HepG2 (cell line): ENCODE results near the gene VAV2. TPM values are rescaled to one million over a fixed set of nuclear protein-coding genes. Genes with fewer than 3 reads are reported as not detected.
A peak's percentile ranks its signal among the peaks of the same experiment; 100 is the strongest.

ENCODE experiments used
- ATAC-seq: fragments of 200-7000 bp; cut with Tn5 transposase; 3 replicates; pipeline ENCODE4 v1.9.1; 2020; ENCODE audit warnings: mild to moderate bottlenecking, moderate library complexity
- BruUV-seq: library from RNA; stranded (reverse); fragments of 400-500 nt; replicated peaks from 2 replicates; lab custom pipeline; 2021; lab: Mats Ljungman, UMichigan
- CTCF ChIA-PET: fragments of 300-600 bp; formaldehyde crosslinking; extraction: SDS; loops from one replicate; lab custom pipeline; 2021; ENCODE audit warnings: low total read pairs, inconsistent platforms, low intra/inter-chr PET ratio; lab: Yijun Ruan, JAX
- POLR2A ChIA-PET: fragments of 350-600 bp; sonication (Branson Sonifier 250); formaldehyde crosslinking; loops from one replicate; lab custom pipeline; 2020; ENCODE audit warnings: antibody characterized with exemption, inconsistent platforms; lab: Yijun Ruan, JAX
- DNase-seq: peaks from one replicate; pipeline ENCODE4 v3.0.0-alpha.2; 2015; ENCODE audit warnings: low spot score
- FAIRE-seq: peaks from 3 replicates; lab custom pipeline; 2011; peaks lifted over from hg19 to GRCh38; lab: Jason Lieb, UNC
- H2AFZ ChIP-seq: one replicate; pipeline ENCODE4 v1.6.1; 2011; ENCODE audit warnings: low read length, inconsistent platforms
- H3K27ac ChIP-seq: fragments of 300-600 bp; 3 replicates; pipeline ENCODE4 v1.8.0; 2011; ENCODE audit warnings: mixed run types, mild to moderate bottlenecking, mixed read lengths, low read length, inconsistent platforms; ENCODE audit not compliant: insufficient read depth; ENCODE audit errors: extremely low read length
- H3K27me3 ChIP-seq, 2 experiments: fragments of 200-600 bp in 1 of 2; 2 replicates in 1 of 2; 3 replicates in 1 of 2; pipeline versions ENCODE4 v1.6.0 to v1.8.0; 2011; ENCODE audit warnings: low read length in 2 of 2, mild to moderate bottlenecking in 2 of 2, moderate library complexity in 2 of 2, inconsistent platforms in 1 of 2; ENCODE audit not compliant: insufficient read depth in 2 of 2, control insufficient read depth in 1 of 2
- H3K36me3 ChIP-seq, 2 experiments: fragments of 200-600 bp in 1 of 2; replicated peaks in 1 of 2; 2 replicates in 1 of 2; 3 replicates in 1 of 2; pipeline versions ENCODE4 v1.5.1 to v1.8.0; 2011; ENCODE audit warnings: low read length in 2 of 2, inconsistent platforms in 1 of 2; ENCODE audit not compliant: insufficient read depth in 2 of 2, control insufficient read depth in 1 of 2
- H3K4me1 ChIP-seq: 2 replicates; pipeline ENCODE4 v1.5.1; 2012; ENCODE audit warnings: low read length, inconsistent platforms; ENCODE audit not compliant: insufficient read depth
- H3K4me2 ChIP-seq: 2 replicates; pipeline ENCODE4 v1.6.0; 2011; ENCODE audit warnings: low read depth, low read length, inconsistent platforms
- H3K4me3 ChIP-seq, 3 experiments: fragments of 200-600 bp in 1 of 3; sonication (generic), shearing (Covaris generic) in 1 of 3; replicated peaks in 1 of 3; 2 replicates each; pipeline ENCODE4 v1.5.1; 2011 to 2016; ENCODE audit warnings: low read length in 3 of 3, inconsistent platforms in 2 of 3, low read depth in 2 of 3, mild to moderate bottlenecking in 2 of 3, control low read depth in 1 of 3, mixed read lengths in 1 of 3; ENCODE audit not compliant: insufficient read depth in 1 of 3
- H3K79me2 ChIP-seq: one replicate; pipeline ENCODE4 v1.6.1; 2011; ENCODE audit warnings: low read length, inconsistent platforms; ENCODE audit not compliant: insufficient read depth
- H3K9ac ChIP-seq: 2 replicates; pipeline ENCODE4 v1.6.0; 2011; ENCODE audit warnings: mild to moderate bottlenecking, low read depth, low read length, inconsistent platforms; ENCODE audit not compliant: insufficient read depth
- H3K9me3 ChIP-seq: 2 replicates; pipeline ENCODE4 v1.5.1; 2012; ENCODE audit warnings: mild to moderate bottlenecking, low read length
- H4K20me1 ChIP-seq: 2 replicates; pipeline ENCODE4 v1.6.0; 2011; ENCODE audit warnings: inconsistent platforms, mild to moderate bottlenecking, low read length, moderate library complexity; ENCODE audit not compliant: insufficient read depth
- PITX1 ChIP-seq: sonication (generic); formaldehyde crosslinking; IDR thresholded peaks from 2 replicates; pipeline ENCODE4 v1.5.1; 2020; ENCODE audit warnings: mild to moderate bottlenecking, missing genetic modification reagents
- SUZ12 ChIP-seq: fragments of 150-350 bp; IDR thresholded peaks from 2 replicates; pipeline ENCODE4 v1.6.1; 2014; ENCODE audit warnings: low read depth, low read length
- WGBS: methylation state at CpG from one replicate; pipeline ENCODE4 v1.1.6; 2017; ENCODE audit warnings: low lambda C conversion rate; 5-methylcytosine and 5-hydroxymethylcytosine counted together
- in situ Hi-C: cut with HindIII; loops from 2 replicates; pipeline ENCODE4 v1.10.0; 2017; ENCODE audit warnings: low pct_unique_long_range_greater_than_20kb; ENCODE audit not compliant: extremely low pct_ligation_motif_present
- intact Hi-C: fragments of 100-400 bp; cut with micrococcal nuclease; formaldehyde crosslinking; loops from one replicate; pipeline ENCODE4 v1.10.0; 2022; ENCODE audit not compliant: unreplicated experiment
- polyA plus RNA-seq, 8 experiments: library from polyadenylated mRNA; depleted of rRNA in 3 of 8; stranded (reverse) in 7 of 8; unstranded in 1 of 8; fragments of >200 nt; fragmentation: Illumina TruSeq in 4 of 8; extraction: Trizol in 4 of 8; gene quantifications; 2 replicates each; pipeline versions ENCODE4 v1.2.1 to v1.2.3, GENCODE V29; 2011 to 2016; ENCODE audit warnings: low read depth in 4 of 8, missing spikeins in 1 of 8, mixed read lengths in 1 of 8; ENCODE audit not compliant: insufficient read depth in 1 of 8
- total RNA-seq, 5 experiments: library from RNA; depleted of rRNA; stranded (reverse); fragments of >200 nt; fragmentation: Illumina TruSeq; extraction: Trizol; gene quantifications; 2 replicates each; pipeline ENCODE4 v1.2.3, GENCODE V29; 2016; ENCODE audit warnings: low read depth in 1 of 5
- TF ChIP-seq, protein P1 (sequence below): sonication (generic); formaldehyde crosslinking; IDR thresholded peaks from 2 replicates; pipeline ENCODE4 v1.4.0; 2020; ENCODE audit warnings: missing genetic modification reagents; ENCODE audit errors: not compliant biosample characterization
- TF ChIP-seq, protein P2 (sequence below): sonication (generic); formaldehyde crosslinking; IDR thresholded peaks from 2 replicates; pipeline ENCODE4 v1.5.1; 2020; ENCODE audit warnings: mild to moderate bottlenecking, missing genetic modification reagents, moderate library complexity
- TF ChIP-seq, protein P3 (sequence below): sonication (generic); formaldehyde crosslinking; IDR thresholded peaks from 2 replicates; pipeline ENCODE4 v1.4.0; 2020; ENCODE audit warnings: missing genetic modification reagents, mild to moderate bottlenecking, borderline replicate concordance
- TF ChIP-seq, protein P4 (sequence below), 2 experiments: sonication (generic) in 1 of 2; formaldehyde crosslinking in 1 of 2; IDR thresholded peaks; 2 replicates each; pipeline versions ENCODE4 v1.6.1 to v1.9.0; 2014 to 2022; ENCODE audit warnings: antibody characterized with exemption in 1 of 2, borderline replicate concordance in 1 of 2, inconsistent platforms in 1 of 2, low read depth in 1 of 2, missing genetic modification reagents in 1 of 2

VAV2 gene
- total and polyA plus RNA-seq, 2 of the 13 experiments (the other 11 are each of a cell fraction or from before 2014, with no cell fraction given) = 22.5 to 22.9 TPM

DNA sequence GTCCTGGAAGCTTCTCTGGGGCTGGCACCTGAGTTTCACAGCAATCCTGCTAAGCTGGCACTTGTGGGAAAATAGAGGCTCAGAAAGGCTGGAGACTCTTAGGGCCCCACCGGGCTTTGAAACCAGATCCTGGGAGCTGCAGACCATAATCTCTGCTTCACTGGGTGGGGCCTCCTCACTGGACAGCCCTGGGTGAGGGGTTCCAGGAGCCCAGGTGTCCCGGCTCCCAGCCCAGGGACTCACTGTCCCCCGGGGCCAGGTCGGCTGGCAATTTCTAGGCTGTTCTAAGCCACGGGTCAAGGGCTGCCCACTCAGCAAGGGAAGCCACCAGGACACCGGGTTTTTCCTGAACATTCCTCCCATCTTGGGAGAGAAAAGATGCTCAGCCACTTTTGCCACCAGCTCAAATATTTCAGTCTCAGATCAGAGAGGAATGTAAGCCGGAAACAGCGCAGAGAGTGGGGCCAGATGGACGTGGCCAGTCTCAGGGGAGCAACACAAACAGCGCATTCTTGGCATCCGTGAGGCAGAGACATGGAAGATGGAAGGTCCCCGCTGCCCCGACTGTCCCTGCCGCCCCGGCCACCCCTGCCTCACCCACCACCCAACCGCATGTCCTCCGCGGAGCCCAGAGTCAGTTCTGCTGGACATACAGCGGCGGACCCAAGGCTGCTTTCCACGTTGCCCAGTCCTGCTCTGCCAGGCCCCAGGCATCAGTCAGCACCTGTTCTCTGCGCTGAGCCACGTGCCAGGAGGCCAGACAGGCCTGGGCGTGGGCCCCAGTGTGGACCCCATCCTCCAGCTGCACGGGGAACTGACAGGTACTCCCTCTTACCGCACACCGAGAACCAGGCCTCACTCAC, 72.6 kb downstream of the VAV2 start:
- Histone ChIP-seq H3K79me2 (peaks cover 70% of the 10 kb centered on the region), H3K4me3 (no peak overlapping the region), H3K4me2 (no peak overlapping the region), H4K20me1 (0 out of 2 replicates have a peak, but pooled peaks cover 2% of the 10 kb centered on the region), H3K9me3 (no peaks in the 10 kb centered on the region), H2AFZ (no peak overlapping the region), H3K4me1 (peaks cover 55% of the 10 kb centered on the region), H3K9ac (no peak overlapping the region), H3K36me3 (peaks cover 0 to 4% of the 10 kb centered on the region in 2 experiments; a peak in 3 of 5 replicates), H3K27me3 (no peaks in the 10 kb centered on the region), H3K27ac (peak overlapping the region; percentile 30)
- CTCF ChIA-PET = no interaction called here
- intact Hi-C loops = loop anchor here (5.0 kb wide), 1 partner anchor 58 kb away; no protein-coding TSS in a partner anchor
- 94% methylated on average over 15 of the region's 27 CpGs for WGBS
- DNase-seq (no peak), FAIRE-seq (no peak), ATAC-seq (no peak)
- POLR2A ChIA-PET = no interaction called here
- BruUV-seq = no TSS peak
- in situ Hi-C loops = no loop called here
- TF ChIP-seq, protein P1, sequence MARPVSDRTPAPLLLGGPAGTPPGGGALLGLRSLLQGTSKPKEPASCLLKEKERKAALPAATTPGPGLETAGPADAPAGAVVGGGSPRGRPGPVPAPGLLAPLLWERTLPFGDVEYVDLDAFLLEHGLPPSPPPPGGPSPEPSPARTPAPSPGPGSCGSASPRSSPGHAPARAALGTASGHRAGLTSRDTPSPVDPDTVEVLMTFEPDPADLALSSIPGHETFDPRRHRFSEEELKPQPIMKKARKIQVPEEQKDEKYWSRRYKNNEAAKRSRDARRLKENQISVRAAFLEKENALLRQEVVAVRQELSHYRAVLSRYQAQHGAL (CRISPR knock-in tag) = no peak
- TF ChIP-seq SUZ12 = no peak
- TF ChIP-seq, protein P2, sequence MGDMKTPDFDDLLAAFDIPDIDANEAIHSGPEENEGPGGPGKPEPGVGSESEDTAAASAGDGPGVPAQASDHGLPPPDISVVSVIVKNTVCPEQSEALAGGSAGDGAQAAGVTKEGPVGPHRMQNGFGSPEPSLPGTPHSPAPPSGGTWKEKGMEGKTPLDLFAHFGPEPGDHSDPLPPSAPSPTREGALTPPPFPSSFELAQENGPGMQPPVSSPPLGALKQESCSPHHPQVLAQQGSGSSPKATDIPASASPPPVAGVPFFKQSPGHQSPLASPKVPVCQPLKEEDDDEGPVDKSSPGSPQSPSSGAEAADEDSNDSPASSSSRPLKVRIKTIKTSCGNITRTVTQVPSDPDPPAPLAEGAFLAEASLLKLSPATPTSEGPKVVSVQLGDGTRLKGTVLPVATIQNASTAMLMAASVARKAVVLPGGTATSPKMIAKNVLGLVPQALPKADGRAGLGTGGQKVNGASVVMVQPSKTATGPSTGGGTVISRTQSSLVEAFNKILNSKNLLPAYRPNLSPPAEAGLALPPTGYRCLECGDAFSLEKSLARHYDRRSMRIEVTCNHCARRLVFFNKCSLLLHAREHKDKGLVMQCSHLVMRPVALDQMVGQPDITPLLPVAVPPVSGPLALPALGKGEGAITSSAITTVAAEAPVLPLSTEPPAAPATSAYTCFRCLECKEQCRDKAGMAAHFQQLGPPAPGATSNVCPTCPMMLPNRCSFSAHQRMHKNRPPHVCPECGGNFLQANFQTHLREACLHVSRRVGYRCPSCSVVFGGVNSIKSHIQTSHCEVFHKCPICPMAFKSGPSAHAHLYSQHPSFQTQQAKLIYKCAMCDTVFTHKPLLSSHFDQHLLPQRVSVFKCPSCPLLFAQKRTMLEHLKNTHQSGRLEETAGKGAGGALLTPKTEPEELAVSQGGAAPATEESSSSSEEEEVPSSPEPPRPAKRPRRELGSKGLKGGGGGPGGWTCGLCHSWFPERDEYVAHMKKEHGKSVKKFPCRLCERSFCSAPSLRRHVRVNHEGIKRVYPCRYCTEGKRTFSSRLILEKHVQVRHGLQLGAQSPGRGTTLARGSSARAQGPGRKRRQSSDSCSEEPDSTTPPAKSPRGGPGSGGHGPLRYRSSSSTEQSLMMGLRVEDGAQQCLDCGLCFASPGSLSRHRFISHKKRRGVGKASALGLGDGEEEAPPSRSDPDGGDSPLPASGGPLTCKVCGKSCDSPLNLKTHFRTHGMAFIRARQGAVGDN (CRISPR knock-in tag) = peak; percentile 22; the same call in 1 of the 2 replicates
- TF ChIP-seq, protein P3, sequence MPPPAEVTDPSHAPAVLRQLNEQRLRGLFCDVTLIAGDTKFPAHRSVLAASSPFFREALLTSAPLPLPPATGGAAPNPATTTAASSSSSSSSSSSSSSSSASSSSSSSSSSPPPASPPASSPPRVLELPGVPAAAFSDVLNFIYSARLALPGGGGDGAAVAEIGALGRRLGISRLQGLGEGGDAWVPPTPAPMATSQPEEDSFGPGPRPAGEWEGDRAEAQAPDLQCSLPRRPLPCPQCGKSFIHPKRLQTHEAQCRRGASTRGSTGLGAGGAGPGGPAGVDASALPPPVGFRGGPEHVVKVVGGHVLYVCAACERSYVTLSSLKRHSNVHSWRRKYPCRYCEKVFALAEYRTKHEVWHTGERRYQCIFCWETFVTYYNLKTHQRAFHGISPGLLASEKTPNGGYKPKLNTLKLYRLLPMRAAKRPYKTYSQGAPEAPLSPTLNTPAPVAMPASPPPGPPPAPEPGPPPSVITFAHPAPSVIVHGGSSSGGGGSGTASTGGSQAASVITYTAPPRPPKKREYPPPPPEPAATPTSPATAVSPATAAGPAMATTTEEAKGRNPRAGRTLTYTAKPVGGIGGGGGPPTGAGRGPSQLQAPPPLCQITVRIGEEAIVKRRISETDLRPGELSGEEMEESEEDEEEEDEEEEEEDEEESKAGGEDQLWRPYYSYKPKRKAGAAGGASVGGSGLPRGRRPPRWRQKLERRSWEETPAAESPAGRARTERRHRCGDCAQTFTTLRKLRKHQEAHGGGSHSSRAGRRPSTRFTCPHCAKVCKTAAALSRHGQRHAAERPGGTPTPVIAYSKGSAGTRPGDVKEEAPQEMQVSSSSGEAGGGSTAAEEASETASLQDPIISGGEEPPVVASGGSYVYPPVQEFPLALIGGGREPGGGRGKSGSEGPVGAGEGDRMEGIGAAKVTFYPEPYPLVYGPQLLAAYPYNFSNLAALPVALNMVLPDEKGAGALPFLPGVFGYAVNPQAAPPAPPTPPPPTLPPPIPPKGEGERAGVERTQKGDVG = no peak
- TF ChIP-seq PITX1 (CRISPR knock-in tag) = no peak
- TF ChIP-seq, protein P4, sequence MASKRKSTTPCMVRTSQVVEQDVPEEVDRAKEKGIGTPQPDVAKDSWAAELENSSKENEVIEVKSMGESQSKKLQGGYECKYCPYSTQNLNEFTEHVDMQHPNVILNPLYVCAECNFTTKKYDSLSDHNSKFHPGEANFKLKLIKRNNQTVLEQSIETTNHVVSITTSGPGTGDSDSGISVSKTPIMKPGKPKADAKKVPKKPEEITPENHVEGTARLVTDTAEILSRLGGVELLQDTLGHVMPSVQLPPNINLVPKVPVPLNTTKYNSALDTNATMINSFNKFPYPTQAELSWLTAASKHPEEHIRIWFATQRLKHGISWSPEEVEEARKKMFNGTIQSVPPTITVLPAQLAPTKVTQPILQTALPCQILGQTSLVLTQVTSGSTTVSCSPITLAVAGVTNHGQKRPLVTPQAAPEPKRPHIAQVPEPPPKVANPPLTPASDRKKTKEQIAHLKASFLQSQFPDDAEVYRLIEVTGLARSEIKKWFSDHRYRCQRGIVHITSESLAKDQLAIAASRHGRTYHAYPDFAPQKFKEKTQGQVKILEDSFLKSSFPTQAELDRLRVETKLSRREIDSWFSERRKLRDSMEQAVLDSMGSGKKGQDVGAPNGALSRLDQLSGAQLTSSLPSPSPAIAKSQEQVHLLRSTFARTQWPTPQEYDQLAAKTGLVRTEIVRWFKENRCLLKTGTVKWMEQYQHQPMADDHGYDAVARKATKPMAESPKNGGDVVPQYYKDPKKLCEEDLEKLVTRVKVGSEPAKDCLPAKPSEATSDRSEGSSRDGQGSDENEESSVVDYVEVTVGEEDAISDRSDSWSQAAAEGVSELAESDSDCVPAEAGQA (IDR thresholded peaks at IDR 0.05; ENCODE audit: low read depth) = no peak
- TF ChIP-seq, protein P4 (CRISPR knock-in tag; IDR thresholded peaks at IDR 0.05; ENCODE audit: borderline replicate concordance) = no peak
